H9 (cell line): ENCODE data around the gene MAGED1. TPM values are rescaled to one million over a fixed set of nuclear protein-coding genes. Genes with fewer than 3 reads are reported as not detected.

Experiments used
- DNase-seq: peaks from one replicate; pipeline ENCODE4 v3.0.0-alpha.2; 2017
- H2AFZ ChIP-seq: one replicate; pipeline ENCODE4 v1.6.1; 2013; ENCODE audit warnings: mild to moderate bottlenecking, low read length, control low read depth, moderate library complexity
- H2AK5ac ChIP-seq: 2 replicates; pipeline ENCODE4 v1.6.1; 2013; ENCODE audit warnings: low read length, control low read depth, mixed read lengths; ENCODE audit not compliant: insufficient read length
- H2BK120ac ChIP-seq: one replicate; pipeline ENCODE4 v1.6.1; 2013; ENCODE audit warnings: low read depth, mild to moderate bottlenecking, low read length, control low read depth, inconsistent platforms; ENCODE audit not compliant: poor library complexity, severe bottlenecking
- H2BK12ac ChIP-seq: 2 replicates; pipeline ENCODE4 v1.6.1; 2013; ENCODE audit warnings: low read length, control low read depth, mixed read lengths, low read depth; ENCODE audit not compliant: insufficient read length
- H2BK15ac ChIP-seq: 2 replicates; pipeline ENCODE4 v1.6.1; 2013; ENCODE audit warnings: low read depth, low read length, control low read depth
- H2BK20ac ChIP-seq: one replicate; pipeline ENCODE4 v1.6.1; 2013; ENCODE audit warnings: low read depth, mild to moderate bottlenecking, low read length, control low read depth, inconsistent platforms; ENCODE audit not compliant: poor library complexity, severe bottlenecking
- H2BK5ac ChIP-seq: 2 replicates; pipeline ENCODE4 v1.6.1; 2013; ENCODE audit warnings: low read length, control low read depth, mixed read lengths; ENCODE audit not compliant: insufficient read length
- H3K14ac ChIP-seq: 2 replicates; pipeline ENCODE4 v1.6.1; 2013; ENCODE audit warnings: low read length, control low read depth; ENCODE audit not compliant: insufficient read depth
- H3K18ac ChIP-seq: 2 replicates; pipeline ENCODE4 v1.6.1; 2013; ENCODE audit warnings: low read depth, mild to moderate bottlenecking, mixed read lengths, low read length, control low read depth; ENCODE audit not compliant: insufficient read length
- H3K23ac ChIP-seq: 2 replicates; pipeline ENCODE4 v1.6.1; 2013; ENCODE audit warnings: low read length, control low read depth, mixed read lengths, low read depth; ENCODE audit not compliant: insufficient read length
- H3K23me2 ChIP-seq: 2 replicates; pipeline ENCODE4 v1.6.1; 2013; ENCODE audit warnings: low read depth, mild to moderate bottlenecking, mixed read lengths, low read length, control low read depth; ENCODE audit not compliant: insufficient read length, poor library complexity, severe bottlenecking
- H3K27ac ChIP-seq: 2 replicates; pipeline ENCODE4 v1.5.1; 2013; ENCODE audit warnings: low read length, control low read depth, mixed read lengths, low read depth; ENCODE audit not compliant: insufficient read length
- H3K27me3 ChIP-seq: 2 replicates; pipeline ENCODE4 v1.6.1; 2013; ENCODE audit warnings: low read length, control low read depth, inconsistent platforms; ENCODE audit not compliant: insufficient read depth
- H3K4ac ChIP-seq: 2 replicates; pipeline ENCODE4 v1.6.1; 2013; ENCODE audit warnings: low read depth, mild to moderate bottlenecking, control low read depth, inconsistent platforms, low read length, moderate library complexity
- H3K4me1 ChIP-seq: 2 replicates; pipeline ENCODE4 v1.6.1; 2013; ENCODE audit warnings: low read length, control low read depth, inconsistent platforms; ENCODE audit not compliant: insufficient read depth
- H3K4me2 ChIP-seq: 2 replicates; pipeline ENCODE4 v1.6.1; 2013; ENCODE audit warnings: low read length, control low read depth, mixed read lengths; ENCODE audit not compliant: insufficient read length, insufficient read depth
- H3K56ac ChIP-seq: 2 replicates; pipeline ENCODE4 v1.6.1; 2013; ENCODE audit warnings: low read depth, mild to moderate bottlenecking, mixed read lengths, low read length, control low read depth; ENCODE audit not compliant: insufficient read length
- H3K79me1 ChIP-seq: 2 replicates; pipeline ENCODE4 v1.6.1; 2013; ENCODE audit warnings: low read depth, mild to moderate bottlenecking, moderate library complexity, low read length, control low read depth, inconsistent platforms; ENCODE audit not compliant: insufficient read depth, poor library complexity, severe bottlenecking
- H3K79me2 ChIP-seq: 2 replicates; pipeline ENCODE4 v1.6.1; 2013; ENCODE audit warnings: low read length, control low read depth, inconsistent platforms; ENCODE audit not compliant: insufficient read depth
- H3K9ac ChIP-seq: 2 replicates; pipeline ENCODE4 v1.6.1; 2013; ENCODE audit warnings: low read length, control low read depth, mixed read lengths; ENCODE audit not compliant: insufficient read length; ENCODE audit errors: extremely low read depth
- H3K9me3 ChIP-seq: one replicate; pipeline ENCODE4 v1.6.1; 2013; ENCODE audit warnings: low read depth, low read length, inconsistent platforms; ENCODE audit not compliant: control insufficient read depth
- H3T11ph ChIP-seq: one replicate; pipeline ENCODE4 v1.6.1; 2013; ENCODE audit warnings: mild to moderate bottlenecking, low read length, control low read depth, inconsistent platforms
- H4K20me1 ChIP-seq: one replicate; pipeline ENCODE4 v1.6.1; 2013; ENCODE audit not compliant: control insufficient read depth, insufficient read length, insufficient read depth
- H4K5ac ChIP-seq: 2 replicates; pipeline ENCODE4 v1.6.1; 2013; ENCODE audit warnings: low read depth, mild to moderate bottlenecking, mixed read lengths, low read length, control low read depth; ENCODE audit not compliant: insufficient read length
- H4K8ac ChIP-seq: replicated peaks from 2 replicates; pipeline ENCODE4 v1.6.1; 2013; ENCODE audit warnings: low read length, control low read depth, mixed read lengths, low read depth; ENCODE audit not compliant: insufficient read length
- H4K91ac ChIP-seq: 2 replicates; pipeline ENCODE4 v1.6.1; 2013; ENCODE audit warnings: low read depth, mild to moderate bottlenecking, moderate library complexity, mixed read lengths, low read length, control low read depth; ENCODE audit not compliant: insufficient read length
- H3K27ac Mint-ChIP-seq, 3 experiments: 2 replicates in 2 of 3; 3 replicates in 1 of 3; pipeline ENCODE4 v1.8.0; 2020 to 2021; ENCODE audit warnings: mixed read lengths in 3 of 3, mild to moderate bottlenecking in 1 of 3, moderate library complexity in 1 of 3
- H3K27me3 Mint-ChIP-seq: 2 replicates; pipeline ENCODE4 v1.8.0; 2021; ENCODE audit warnings: low read depth, mild to moderate bottlenecking, moderate library complexity, mixed read lengths
- H3K36me3 Mint-ChIP-seq, 3 experiments: 2 replicates in 2 of 3; 3 replicates in 1 of 3; pipeline ENCODE4 v1.8.0; 2020 to 2021; ENCODE audit warnings: low read depth in 3 of 3, mixed read lengths in 3 of 3; ENCODE audit not compliant: insufficient read depth in 1 of 3
- H3K4me1 Mint-ChIP-seq, 2 experiments: 2 replicates each; pipeline ENCODE4 v1.8.0; 2020; ENCODE audit warnings: mixed read lengths in 2 of 2
- H3K4me3 Mint-ChIP-seq, 2 experiments: 2 replicates in 1 of 2; 3 replicates in 1 of 2; pipeline ENCODE4 v1.8.0; 2020 to 2021; ENCODE audit warnings: mild to moderate bottlenecking in 2 of 2, mixed read lengths in 2 of 2, moderate library complexity in 1 of 2
- H3K9me3 Mint-ChIP-seq, 2 experiments: 2 replicates in 1 of 2; 3 replicates in 1 of 2; pipeline ENCODE4 v1.8.0; 2020; ENCODE audit warnings: mild to moderate bottlenecking in 2 of 2, mixed read lengths in 2 of 2, moderate library complexity in 1 of 2
- WGBS: extraction: QIAGEN DNeasy Blood & Tissue Kit; methylation state at CpG from one replicate; pipeline ENCODE4 v1.1.7; 2013; ENCODE audit warnings: missing lambda C conversion rate, low lambda C conversion rate, mixed read lengths; ENCODE audit not compliant: insufficient read length; ENCODE audit errors: extremely low coverage; 5-methylcytosine and 5-hydroxymethylcytosine counted together
- total RNA-seq: library from RNA; stranded (reverse); gene quantifications from 2 replicates; pipeline ENCODE4 v1.2.1, GENCODE V29; 2021
- TF ChIP-seq, protein P1 (sequence below): fragments of 200-600 bp; sonication (generic); conservative IDR thresholded peaks from 3 replicates; pipeline ENCODE4 v1.8.0; 2021; ENCODE audit warnings: antibody characterized with exemption, mild to moderate bottlenecking

Gene MAGED1
- total RNA-seq, 1 experiment from 2014 or later = 163 TPM

DNA sequence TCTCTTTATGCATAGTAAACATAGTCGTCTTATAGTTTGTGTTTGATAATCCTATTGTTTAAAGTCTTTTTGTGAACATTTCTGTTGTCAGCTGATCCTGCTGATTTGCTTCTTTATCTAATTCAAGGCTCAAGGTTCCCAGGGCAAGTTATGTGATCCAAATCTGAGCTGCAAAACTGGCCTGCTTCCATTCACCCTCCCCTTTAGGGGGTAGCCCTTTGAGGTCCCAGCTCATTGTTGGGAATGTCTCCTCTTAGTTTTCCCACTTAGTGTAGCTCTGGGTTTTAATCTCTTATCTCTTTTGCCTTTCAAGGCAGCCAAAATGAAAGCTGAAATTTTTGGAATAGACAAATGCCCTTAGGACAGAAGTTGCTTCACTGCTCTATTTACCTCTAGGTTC, 40.2 kb upstream of the MAGED1 start:
- Histone ChIP-seq H3T11ph (no peak overlapping the region), H3K79me2 (peaks cover 6% of the 10 kb centered on the region; the same call in 1 of the 2 replicates), H2AFZ (no peak overlapping the region), H3K4me1 (peaks cover 3% of the 10 kb centered on the region; the same call in 1 of the 2 replicates), H3K79me1 (no peaks in the 10 kb centered on the region), H2BK20ac (no peak overlapping the region), H3K18ac (no peak overlapping the region), H2BK12ac (no peak overlapping the region), H2BK15ac (no peak overlapping the region), H3K4ac (no peak overlapping the region), H3K27me3 (no peaks in the 10 kb centered on the region), H3K4me2 (peak overlapping the region; percentile 40), H3K9me3 (peaks cover 30% of the 10 kb centered on the region), H4K5ac (no peak overlapping the region), H2AK5ac (no peak overlapping the region), H3K27ac (peak overlapping the region; percentile 84), H3K23me2 (no peaks in the 10 kb centered on the region), H4K8ac (no peak overlapping the region), H3K9ac (no peak overlapping the region), H4K91ac (no peak overlapping the region), H2BK5ac (no peak overlapping the region), H3K14ac (no peak overlapping the region), H3K23ac (no peak overlapping the region), H2BK120ac (no peak overlapping the region), H3K56ac (no peak overlapping the region), H4K20me1 (no peaks in the 10 kb centered on the region)
- DNase-seq = no peak
- H3K27ac Mint-ChIP-seq = peak overlapping the region; percentile 91 to 98 (median 97)
- peaks cover 68 to 69% of the 10 kb centered on the region in 2 experiments for H3K9me3 Mint-ChIP-seq
- no peaks in the 10 kb centered on the region for H3K27me3 Mint-ChIP-seq
- no CpG with 5 or more reads among the region's 1 CpG for WGBS
- peaks cover 48 to 51% of the 10 kb centered on the region in 2 experiments for H3K4me1 Mint-ChIP-seq
- TF ChIP-seq, protein P1, sequence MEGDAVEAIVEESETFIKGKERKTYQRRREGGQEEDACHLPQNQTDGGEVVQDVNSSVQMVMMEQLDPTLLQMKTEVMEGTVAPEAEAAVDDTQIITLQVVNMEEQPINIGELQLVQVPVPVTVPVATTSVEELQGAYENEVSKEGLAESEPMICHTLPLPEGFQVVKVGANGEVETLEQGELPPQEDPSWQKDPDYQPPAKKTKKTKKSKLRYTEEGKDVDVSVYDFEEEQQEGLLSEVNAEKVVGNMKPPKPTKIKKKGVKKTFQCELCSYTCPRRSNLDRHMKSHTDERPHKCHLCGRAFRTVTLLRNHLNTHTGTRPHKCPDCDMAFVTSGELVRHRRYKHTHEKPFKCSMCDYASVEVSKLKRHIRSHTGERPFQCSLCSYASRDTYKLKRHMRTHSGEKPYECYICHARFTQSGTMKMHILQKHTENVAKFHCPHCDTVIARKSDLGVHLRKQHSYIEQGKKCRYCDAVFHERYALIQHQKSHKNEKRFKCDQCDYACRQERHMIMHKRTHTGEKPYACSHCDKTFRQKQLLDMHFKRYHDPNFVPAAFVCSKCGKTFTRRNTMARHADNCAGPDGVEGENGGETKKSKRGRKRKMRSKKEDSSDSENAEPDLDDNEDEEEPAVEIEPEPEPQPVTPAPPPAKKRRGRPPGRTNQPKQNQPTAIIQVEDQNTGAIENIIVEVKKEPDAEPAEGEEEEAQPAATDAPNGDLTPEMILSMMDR = no peak
- H3K36me3 Mint-ChIP-seq = peaks cover 28 to 39% (median 34%) of the 10 kb centered on the region in 3 experiments
- peak overlapping the region; percentile 4 to 29; a peak in 2 of 5 replicates for H3K4me3 Mint-ChIP-seq
